PC-9 (cell line): Measurements from ENCODE around the gene HSPBP1. TPM values are rescaled to one million over a fixed set of nuclear protein-coding genes. Genes with fewer than 3 reads are reported as not detected.

Source experiments
- BruUV-seq: library from RNA; stranded (reverse); fragments of 400-500 nt; replicated peaks from 2 replicates; lab custom pipeline; 2021; lab: Mats Ljungman, UMichigan
- CTCF ChIA-PET: fragments of 300-600 bp; sonication (Branson Sonifier 250); formaldehyde crosslinking; loops from one replicate; lab custom pipeline; 2022; ENCODE audit warnings: antibody characterized with exemption; lab: Charles Lee
- POLR2A ChIA-PET: fragments of 300-600 bp; sonication (Branson Sonifier 250); formaldehyde crosslinking; loops from one replicate; lab custom pipeline; 2022; ENCODE audit warnings: antibody characterized with exemption; ENCODE audit not compliant: unreplicated experiment; lab: Charles Lee
- DNase-seq, 2 experiments: peaks; one replicate each; pipeline versions ENCODE4 v3.0.0 to v3.0.0-alpha.2; 2015 to 2022; ENCODE audit warnings: mixed read lengths in 1 of 2
- H2AFZ ChIP-seq: fragments of 200-600 bp; sonication (generic); 2 replicates; pipeline ENCODE4 v1.8.1; 2017; ENCODE audit warnings: antibody characterized with exemption
- H3F3A ChIP-seq: fragments of 200-600 bp; sonication (generic); 2 replicates; pipeline ENCODE4 v1.8.1; 2017; ENCODE audit warnings: antibody characterized with exemption, mild to moderate bottlenecking, low read depth; ENCODE audit not compliant: insufficient read depth
- H3K27ac ChIP-seq: fragments of 200-600 bp; sonication (generic); 2 replicates; pipeline ENCODE4 v1.6.1; 2016; ENCODE audit warnings: mixed run types
- H3K27me3 ChIP-seq: fragments of 200-600 bp; sonication (generic); 2 replicates; pipeline ENCODE4 v1.6.1; 2016; ENCODE audit warnings: low read depth, mixed run types; ENCODE audit not compliant: insufficient read depth
- H3K36me3 ChIP-seq: fragments of 200-600 bp; sonication (generic); 2 replicates; pipeline ENCODE4 v1.6.1; 2016; ENCODE audit warnings: low read depth, mixed run types
- H3K4me1 ChIP-seq: fragments of 200-600 bp; sonication (generic); replicated peaks from 2 replicates; pipeline ENCODE4 v1.6.1; 2016; ENCODE audit warnings: mixed run types; ENCODE audit not compliant: insufficient read depth
- H3K4me2 ChIP-seq: fragments of 200-600 bp; sonication (generic); 2 replicates; pipeline ENCODE4 v1.6.1; 2017; ENCODE audit warnings: mixed run types
- H3K4me3 ChIP-seq: fragments of 200-600 bp; sonication (generic); 2 replicates; pipeline ENCODE4 v1.6.1; 2016; ENCODE audit warnings: mixed run types
- H3K79me2 ChIP-seq: fragments of 200-600 bp; sonication (generic); 2 replicates; pipeline ENCODE4 v1.6.1; 2017; ENCODE audit warnings: low read depth, mixed run types
- H3K9me2 ChIP-seq: fragments of 200-600 bp; sonication (generic); 2 replicates; pipeline ENCODE4 v1.8.1; 2017; ENCODE audit warnings: mild to moderate bottlenecking; ENCODE audit not compliant: insufficient read depth
- H3K9me3 ChIP-seq: fragments of 200-600 bp; sonication (generic); 2 replicates; pipeline ENCODE4 v1.8.1; 2016; ENCODE audit warnings: low read depth; ENCODE audit not compliant: insufficient read depth
- H4K20me1 ChIP-seq: fragments of 200-600 bp; sonication (generic); 2 replicates; pipeline ENCODE4 v1.8.1; 2017; ENCODE audit not compliant: insufficient read depth
- EZH2 ChIP-seq: fragments of 200-600 bp; sonication (generic); IDR thresholded peaks from 2 replicates; pipeline ENCODE4 v1.8.0; 2017; ENCODE audit warnings: antibody characterized with exemption, low read depth
- intact Hi-C: fragments of 100-400 bp; cut with micrococcal nuclease; formaldehyde crosslinking; loops from one replicate; pipeline ENCODE4 v1.10.0; 2022; ENCODE audit not compliant: unreplicated experiment
- total RNA-seq: library from RNA; stranded (reverse); gene quantifications from 2 replicates; pipeline ENCODE4 v1.2.3, GENCODE V29; 2021
- TF ChIP-seq, protein P1 (sequence below): fragments of 200-600 bp; sonication (generic); conservative IDR thresholded peaks from 2 replicates; pipeline ENCODE4 v1.6.1; 2017; ENCODE audit warnings: mixed run types, antibody characterized with exemption, mild to moderate bottlenecking, moderate library complexity

The HSPBP1 gene
- total RNA-seq, 1 experiment from 2014 or later: 66.2 TPM

DNA sequence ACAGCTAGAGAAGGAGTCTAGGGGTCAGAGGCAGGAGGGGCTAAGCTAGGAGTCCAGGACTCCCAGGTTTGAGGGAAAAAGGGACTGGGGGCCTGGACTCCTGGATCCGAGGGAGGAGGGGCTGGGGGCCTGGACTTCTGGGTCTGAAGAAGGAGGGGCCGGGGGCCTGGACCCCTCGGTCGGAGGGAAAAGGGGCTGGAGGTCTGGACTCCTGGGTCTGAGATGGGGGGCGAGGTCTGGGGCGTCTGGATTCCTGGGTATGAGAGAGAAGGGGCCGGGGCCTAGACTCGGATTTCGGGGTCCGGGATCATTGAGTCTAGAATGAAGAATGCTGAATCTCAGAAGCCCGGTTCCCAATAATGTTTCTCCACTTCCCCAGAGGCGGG is 22.4 kb upstream of the HSPBP1 start:
- TF ChIP-seq, protein P1, sequence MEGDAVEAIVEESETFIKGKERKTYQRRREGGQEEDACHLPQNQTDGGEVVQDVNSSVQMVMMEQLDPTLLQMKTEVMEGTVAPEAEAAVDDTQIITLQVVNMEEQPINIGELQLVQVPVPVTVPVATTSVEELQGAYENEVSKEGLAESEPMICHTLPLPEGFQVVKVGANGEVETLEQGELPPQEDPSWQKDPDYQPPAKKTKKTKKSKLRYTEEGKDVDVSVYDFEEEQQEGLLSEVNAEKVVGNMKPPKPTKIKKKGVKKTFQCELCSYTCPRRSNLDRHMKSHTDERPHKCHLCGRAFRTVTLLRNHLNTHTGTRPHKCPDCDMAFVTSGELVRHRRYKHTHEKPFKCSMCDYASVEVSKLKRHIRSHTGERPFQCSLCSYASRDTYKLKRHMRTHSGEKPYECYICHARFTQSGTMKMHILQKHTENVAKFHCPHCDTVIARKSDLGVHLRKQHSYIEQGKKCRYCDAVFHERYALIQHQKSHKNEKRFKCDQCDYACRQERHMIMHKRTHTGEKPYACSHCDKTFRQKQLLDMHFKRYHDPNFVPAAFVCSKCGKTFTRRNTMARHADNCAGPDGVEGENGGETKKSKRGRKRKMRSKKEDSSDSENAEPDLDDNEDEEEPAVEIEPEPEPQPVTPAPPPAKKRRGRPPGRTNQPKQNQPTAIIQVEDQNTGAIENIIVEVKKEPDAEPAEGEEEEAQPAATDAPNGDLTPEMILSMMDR: no peak
- no peak for TF ChIP-seq EZH2
- Histone ChIP-seq H3K79me2 (no peaks in the 10 kb centered on the region), H3K27me3 (no peaks in the 10 kb centered on the region), H3K36me3 (no peaks in the 10 kb centered on the region), H4K20me1 (no peaks in the 10 kb centered on the region), H3K4me2 (peak overlapping the region; percentile 89), H3K9me3 (no peaks in the 10 kb centered on the region), H3K4me1 (0 out of 2 replicates have a peak, but pooled peaks cover 4% of the 10 kb centered on the region), H3K27ac (no peak overlapping the region), H3K9me2 (no peaks in the 10 kb centered on the region), H3K4me3 (peak overlapping the region; percentile 55; the same call in 1 of the 2 replicates), H2AFZ (peak overlapping the region; percentile 87), H3F3A (peaks cover 10% of the 10 kb centered on the region; the same call in 1 of the 2 replicates)
- no TSS peak for BruUV-seq
- CTCF ChIA-PET: interaction anchor here (0.5 to 1.4 kb wide), 11 partner anchors 22 to 134 kb away, joined by 3 to 16 read pairs (median 8); partner anchors contain the start of genes HSPBP1, KMT5C and TMEM238
- no peak for DNase-seq
- POLR2A ChIA-PET: interaction anchor here (0.8 to 1.0 kb wide), 2 partner anchors 15 to 82 kb away, joined by 4 to 5 read pairs; partner anchors contain the start of gene TMEM238
- intact Hi-C loops: no loop called here

DNA sequence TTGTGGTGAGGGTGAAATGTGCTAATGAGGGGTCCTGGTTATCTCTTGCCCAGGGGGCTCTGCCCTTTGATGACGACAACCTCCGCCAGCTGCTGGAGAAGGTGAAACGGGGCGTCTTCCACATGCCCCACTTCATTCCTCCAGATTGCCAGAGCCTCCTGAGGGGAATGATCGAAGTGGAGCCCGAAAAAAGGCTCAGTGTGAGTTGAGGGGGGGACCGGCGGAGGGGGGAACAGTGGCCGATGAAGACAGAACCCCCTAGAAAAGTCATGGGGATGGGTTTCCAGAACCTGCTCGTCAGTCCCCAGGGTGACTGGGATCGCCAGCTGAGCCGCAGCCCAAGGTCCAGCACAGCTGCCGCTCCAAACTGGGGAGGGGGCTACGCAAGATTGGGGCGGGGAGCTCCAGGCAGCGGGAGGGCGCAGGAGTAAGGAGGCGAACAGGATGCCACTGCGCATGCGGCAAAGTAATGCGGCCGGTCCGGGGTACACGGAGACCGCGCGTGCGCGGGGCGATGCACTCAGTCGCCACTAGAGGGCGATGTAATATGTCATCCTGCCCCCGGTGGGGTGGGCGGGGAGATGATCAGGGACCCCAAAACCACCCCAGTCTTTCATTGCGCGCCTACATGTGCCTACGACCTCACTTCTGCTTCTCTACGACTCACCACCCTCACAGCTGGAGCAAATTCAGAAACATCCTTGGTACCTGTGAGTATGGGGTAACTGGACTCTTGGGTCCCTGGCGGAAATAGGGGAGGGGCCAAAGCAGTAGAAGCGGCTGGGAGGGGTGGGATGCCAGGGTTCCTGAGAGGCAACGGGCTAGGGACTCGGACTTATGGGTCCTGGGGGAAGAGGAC is 21.8 kb upstream of the HSPBP1 start:
- CTCF ChIA-PET: interaction anchor here (0.5 to 1.4 kb wide), 18 partner anchors 9 to 202 kb away, joined by 3 to 16 read pairs (median 4); partner anchors contain the start of genes HSPBP1, KMT5C and TMEM238
- DNase-seq: peak; percentile 49 to 94
- no peaks in the 10 kb centered on the region for H3K27me3 ChIP-seq
- H3K9me3 ChIP-seq: no peaks in the 10 kb centered on the region
- no peaks in the 10 kb centered on the region for H3K79me2 ChIP-seq
- POLR2A ChIA-PET: interaction anchor here (0.5 to 1.0 kb wide), 4 partner anchors 15 to 107 kb away, joined by 3 to 5 read pairs (median 4); partner anchors contain the start of gene TMEM238
- H3K4me3 ChIP-seq: peak overlapping the region; percentile 55
- peaks cover 10% of the 10 kb centered on the region; the same call in 1 of the 2 replicates for H3F3A ChIP-seq
- no peaks in the 10 kb centered on the region for H3K9me2 ChIP-seq
- 0 out of 2 replicates have a peak, but pooled peaks cover 4% of the 10 kb centered on the region for H3K4me1 ChIP-seq
- BruUV-seq: no TSS peak
- H3K36me3 ChIP-seq: no peaks in the 10 kb centered on the region
- H2AFZ ChIP-seq: peak overlapping the region; percentile 87
- no peak for TF ChIP-seq EZH2
- TF ChIP-seq, protein P1: peak; percentile 100
- intact Hi-C loops: loop anchor here (1.0 kb wide), 2 partner anchors 38 to 84 kb away; partner anchors contain the start of genes KMT5C and RPL28
- no peak overlapping the region for H3K27ac ChIP-seq
- no peaks in the 10 kb centered on the region for H4K20me1 ChIP-seq
- peak overlapping the region; percentile 89 for H3K4me2 ChIP-seq

DNA sequence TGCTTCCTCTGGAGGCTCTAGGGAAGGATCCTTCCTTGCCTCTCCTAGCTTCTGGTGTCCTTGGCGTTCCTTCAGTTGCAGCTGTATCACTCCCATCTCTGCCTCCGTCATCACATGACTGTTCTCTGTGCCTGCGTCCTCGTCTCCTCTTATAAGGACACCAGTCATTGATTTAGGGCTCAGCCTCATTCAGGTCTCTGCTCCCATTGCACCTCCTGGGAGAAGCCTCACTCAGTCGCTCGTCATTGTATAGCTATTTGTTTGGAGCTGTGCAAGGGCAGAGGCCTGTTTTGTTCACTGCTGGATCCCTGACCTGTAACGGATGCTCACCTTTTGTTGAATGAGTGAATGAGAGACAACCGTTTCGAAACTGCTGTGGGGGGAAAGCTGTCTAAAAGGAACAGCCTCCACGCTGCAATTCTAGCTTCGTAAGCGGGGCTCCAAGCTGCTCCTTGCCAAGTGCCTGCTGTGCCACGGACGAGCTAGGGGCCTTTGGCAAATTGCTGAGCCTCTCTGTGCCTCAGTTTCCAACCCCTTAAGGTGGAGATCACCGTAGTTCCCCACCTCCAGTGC is 21.1 kb upstream of the HSPBP1 start:
- Histone ChIP-seq H3K9me3 (no peaks in the 10 kb centered on the region), H3K36me3 (no peaks in the 10 kb centered on the region), H3K79me2 (no peaks in the 10 kb centered on the region), H3K4me3 (peak overlapping the region; percentile 55; the same call in 1 of the 2 replicates), H3K4me2 (peak overlapping the region; percentile 89), H3K27me3 (no peaks in the 10 kb centered on the region), H3K27ac (no peak overlapping the region), H3F3A (peaks cover 10% of the 10 kb centered on the region; the same call in 1 of the 2 replicates), H4K20me1 (no peaks in the 10 kb centered on the region), H3K9me2 (no peaks in the 10 kb centered on the region), H3K4me1 (0 out of 2 replicates have a peak, but pooled peaks cover 4% of the 10 kb centered on the region), H2AFZ (no peak overlapping the region)
- TF ChIP-seq EZH2: no peak
- TF ChIP-seq, protein P1: no peak
- intact Hi-C loops: loop anchor here (1.0 kb wide), 2 partner anchors 38 to 84 kb away; partner anchors contain the start of genes KMT5C and RPL28
- CTCF ChIA-PET: interaction anchor here (0.5 to 1.4 kb wide), 15 partner anchors 9 to 203 kb away, joined by 3 to 12 read pairs (median 4); partner anchors contain the start of genes HSPBP1, KMT5C and TMEM238
- no peak for DNase-seq
- POLR2A ChIA-PET: interaction anchor here (0.6 to 1.0 kb wide), 2 partner anchors 43 to 83 kb away, joined by 3 to 5 read pairs; partner anchors contain the start of gene TMEM238
- no TSS peak for BruUV-seq
